Neural progenitor cell (in vitro differentiated cells): ENCODE results near the gene KIF5B.

Experiments
- EZH2 ChIP-seq: fragments of 200-600 bp; sonication (generic); IDR thresholded peaks from 2 replicates; pipeline ENCODE4 v1.6.1; 2017; ENCODE audit warnings: antibody characterized with exemption, mild to moderate bottlenecking, moderate library complexity
- TF ChIP-seq, protein P1 (sequence below): fragments of 200-600 bp; sonication (generic); IDR thresholded peaks from 2 replicates; pipeline ENCODE4 v1.5.1; 2017; ENCODE audit warnings: antibody characterized with exemption, mild to moderate bottlenecking

DNA sequence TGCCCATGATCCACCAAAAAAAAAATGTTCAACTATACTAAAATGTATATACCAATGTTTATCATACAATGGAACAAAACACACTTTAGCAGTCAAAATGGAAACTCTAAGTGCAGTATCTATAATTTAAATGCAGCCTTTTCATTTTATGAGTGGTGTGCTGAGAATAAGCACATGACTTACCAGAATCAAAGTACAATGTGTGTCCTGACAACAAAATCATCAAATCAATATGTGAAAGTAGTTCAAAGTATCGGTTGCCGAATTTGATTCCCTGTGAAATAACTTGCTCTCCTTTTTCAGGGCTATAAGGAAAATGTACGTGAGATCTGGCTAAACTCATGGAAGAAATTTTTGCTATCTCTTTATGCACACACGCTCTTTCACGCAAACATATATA is 16.9 kb upstream of the KIF5B start:
- TF ChIP-seq, protein P1, sequence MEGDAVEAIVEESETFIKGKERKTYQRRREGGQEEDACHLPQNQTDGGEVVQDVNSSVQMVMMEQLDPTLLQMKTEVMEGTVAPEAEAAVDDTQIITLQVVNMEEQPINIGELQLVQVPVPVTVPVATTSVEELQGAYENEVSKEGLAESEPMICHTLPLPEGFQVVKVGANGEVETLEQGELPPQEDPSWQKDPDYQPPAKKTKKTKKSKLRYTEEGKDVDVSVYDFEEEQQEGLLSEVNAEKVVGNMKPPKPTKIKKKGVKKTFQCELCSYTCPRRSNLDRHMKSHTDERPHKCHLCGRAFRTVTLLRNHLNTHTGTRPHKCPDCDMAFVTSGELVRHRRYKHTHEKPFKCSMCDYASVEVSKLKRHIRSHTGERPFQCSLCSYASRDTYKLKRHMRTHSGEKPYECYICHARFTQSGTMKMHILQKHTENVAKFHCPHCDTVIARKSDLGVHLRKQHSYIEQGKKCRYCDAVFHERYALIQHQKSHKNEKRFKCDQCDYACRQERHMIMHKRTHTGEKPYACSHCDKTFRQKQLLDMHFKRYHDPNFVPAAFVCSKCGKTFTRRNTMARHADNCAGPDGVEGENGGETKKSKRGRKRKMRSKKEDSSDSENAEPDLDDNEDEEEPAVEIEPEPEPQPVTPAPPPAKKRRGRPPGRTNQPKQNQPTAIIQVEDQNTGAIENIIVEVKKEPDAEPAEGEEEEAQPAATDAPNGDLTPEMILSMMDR = no peak
- TF ChIP-seq EZH2 = no peak
